HepG2 (cell line): Measurements from ENCODE around the gene FBXW5. TPM values are rescaled to one million over a fixed set of nuclear protein-coding genes. Genes with fewer than 3 reads are reported as not detected.

ENCODE experiments used
- GPBP1L1 ChIP-seq: sonication (generic); formaldehyde crosslinking; IDR thresholded peaks from 2 replicates; pipeline ENCODE4 v1.5.0; 2020; ENCODE audit warnings: mild to moderate bottlenecking, missing genetic modification reagents
- HIVEP1 ChIP-seq: sonication (generic); formaldehyde crosslinking; IDR thresholded peaks from 2 replicates; pipeline ENCODE4 v1.4.0; 2020; ENCODE audit warnings: mild to moderate bottlenecking, missing genetic modification reagents
- MIXL1 ChIP-seq: IDR thresholded peaks from 2 replicates; pipeline ENCODE4 v1.6.1; 2016
- MLLT10 ChIP-seq: sonication (generic); formaldehyde crosslinking; IDR thresholded peaks from 2 replicates; pipeline ENCODE4 v1.4.0; 2020; ENCODE audit warnings: missing genetic modification reagents
- NR0B2 ChIP-seq: sonication (generic); formaldehyde crosslinking; IDR thresholded peaks from 2 replicates; pipeline ENCODE4 v1.4.0; 2020; ENCODE audit warnings: mild to moderate bottlenecking, missing genetic modification reagents
- RAD21 ChIP-seq: fragments of 450-650 bp; formaldehyde crosslinking; IDR thresholded peaks from 2 replicates; pipeline ENCODE4 v1.5.0; 2020; ENCODE audit warnings: mild to moderate bottlenecking
- RARA ChIP-seq: IDR thresholded peaks from 2 replicates; pipeline ENCODE4 v1.6.1; 2016; ENCODE audit warnings: missing genetic modification reagents, missing compliant biosample characterization
- SMAD3 ChIP-seq: sonication (generic); formaldehyde crosslinking; IDR thresholded peaks from 2 replicates; pipeline ENCODE4 v1.4.0; 2020; ENCODE audit warnings: missing genetic modification reagents
- SUZ12 ChIP-seq: fragments of 150-350 bp; IDR thresholded peaks from 2 replicates; pipeline ENCODE4 v1.6.1; 2014; ENCODE audit warnings: low read depth, low read length
- U2AF2 ChIP-seq: fragments of 200-400 bp; formaldehyde crosslinking; IDR thresholded peaks from 2 replicates; pipeline ENCODE4 v1.6.1; 2017; ENCODE audit warnings: low read depth, mild to moderate bottlenecking, low read length
- ZBTB42 ChIP-seq: sonication (generic); formaldehyde crosslinking; IDR thresholded peaks from 2 replicates; pipeline ENCODE4 v1.5.0; 2020; ENCODE audit warnings: mild to moderate bottlenecking, missing genetic modification reagents
- ZMYM2 ChIP-seq: sonication (generic); formaldehyde crosslinking; IDR thresholded peaks from 2 replicates; pipeline ENCODE4 v1.8.0; 2022; ENCODE audit warnings: mild to moderate bottlenecking, missing genetic modification reagents
- ZNF530 ChIP-seq: sonication (generic); formaldehyde crosslinking; IDR thresholded peaks from 2 replicates; pipeline ENCODE4 v1.5.0; 2020; ENCODE audit warnings: low read depth, mild to moderate bottlenecking, missing genetic modification reagents
- ZNF605 ChIP-seq: sonication (generic); formaldehyde crosslinking; IDR thresholded peaks from 2 replicates; pipeline ENCODE4 v1.8.0; 2022; ENCODE audit warnings: mild to moderate bottlenecking, missing genetic modification reagents
- ZNF703 ChIP-seq: sonication (generic); formaldehyde crosslinking; IDR thresholded peaks from 2 replicates; pipeline ENCODE4 v1.5.1; 2020; ENCODE audit warnings: missing genetic modification reagents, mild to moderate bottlenecking, moderate library complexity, borderline replicate concordance
- ZNF761 ChIP-seq: sonication (generic); formaldehyde crosslinking; conservative IDR thresholded peaks from 2 replicates; pipeline ENCODE4 v1.4.0; 2020; ENCODE audit warnings: mild to moderate bottlenecking, missing genetic modification reagents
- ZNF800 ChIP-seq: sonication (generic); formaldehyde crosslinking; IDR thresholded peaks from 2 replicates; pipeline ENCODE4 v1.4.0; 2020; ENCODE audit warnings: missing genetic modification reagents
- ZSCAN9 ChIP-seq: IDR thresholded peaks from 2 replicates; pipeline ENCODE4 v1.6.1; 2016; ENCODE audit warnings: borderline replicate concordance
- polyA plus RNA-seq, 8 experiments: library from polyadenylated mRNA; depleted of rRNA in 3 of 8; stranded (reverse) in 7 of 8; unstranded in 1 of 8; fragments of >200 nt; fragmentation: Illumina TruSeq in 4 of 8; extraction: Trizol in 4 of 8; gene quantifications; 2 replicates each; pipeline versions ENCODE4 v1.2.1 to v1.2.3, GENCODE V29; 2011 to 2016; ENCODE audit warnings: low read depth in 4 of 8, missing spikeins in 1 of 8, mixed read lengths in 1 of 8; ENCODE audit not compliant: insufficient read depth in 1 of 8
- total RNA-seq, 5 experiments: library from RNA; depleted of rRNA; stranded (reverse); fragments of >200 nt; fragmentation: Illumina TruSeq; extraction: Trizol; gene quantifications; 2 replicates each; pipeline ENCODE4 v1.2.3, GENCODE V29; 2016; ENCODE audit warnings: low read depth in 1 of 5
- TF ChIP-seq, protein P1 (sequence below): sonication (generic); formaldehyde crosslinking; IDR thresholded peaks from 2 replicates; pipeline ENCODE4 v1.5.0; 2020; ENCODE audit warnings: mild to moderate bottlenecking, missing genetic modification reagents, moderate library complexity
- TF ChIP-seq, protein P2 (sequence below): fragments of 450-650 bp; IDR thresholded peaks from 2 replicates; pipeline ENCODE4 v1.6.1; 2016
- TF ChIP-seq, protein P3 (sequence below): sonication (generic); formaldehyde crosslinking; IDR thresholded peaks from 2 replicates; pipeline ENCODE4 v1.9.0; 2021; ENCODE audit warnings: missing genetic modification reagents, borderline replicate concordance

The FBXW5 gene
- total and polyA plus RNA-seq, 2 of the 13 experiments (the other 11 are each of a cell fraction or from before 2014, with no cell fraction given): 52.0 to 60.4 TPM

GRCh38 chr9:136983656-136984314, 39.2 kb upstream of the FBXW5 start (continued):
- TF ChIP-seq, protein P1, sequence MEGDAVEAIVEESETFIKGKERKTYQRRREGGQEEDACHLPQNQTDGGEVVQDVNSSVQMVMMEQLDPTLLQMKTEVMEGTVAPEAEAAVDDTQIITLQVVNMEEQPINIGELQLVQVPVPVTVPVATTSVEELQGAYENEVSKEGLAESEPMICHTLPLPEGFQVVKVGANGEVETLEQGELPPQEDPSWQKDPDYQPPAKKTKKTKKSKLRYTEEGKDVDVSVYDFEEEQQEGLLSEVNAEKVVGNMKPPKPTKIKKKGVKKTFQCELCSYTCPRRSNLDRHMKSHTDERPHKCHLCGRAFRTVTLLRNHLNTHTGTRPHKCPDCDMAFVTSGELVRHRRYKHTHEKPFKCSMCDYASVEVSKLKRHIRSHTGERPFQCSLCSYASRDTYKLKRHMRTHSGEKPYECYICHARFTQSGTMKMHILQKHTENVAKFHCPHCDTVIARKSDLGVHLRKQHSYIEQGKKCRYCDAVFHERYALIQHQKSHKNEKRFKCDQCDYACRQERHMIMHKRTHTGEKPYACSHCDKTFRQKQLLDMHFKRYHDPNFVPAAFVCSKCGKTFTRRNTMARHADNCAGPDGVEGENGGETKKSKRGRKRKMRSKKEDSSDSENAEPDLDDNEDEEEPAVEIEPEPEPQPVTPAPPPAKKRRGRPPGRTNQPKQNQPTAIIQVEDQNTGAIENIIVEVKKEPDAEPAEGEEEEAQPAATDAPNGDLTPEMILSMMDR: no peak
- TF ChIP-seq, protein P2, sequence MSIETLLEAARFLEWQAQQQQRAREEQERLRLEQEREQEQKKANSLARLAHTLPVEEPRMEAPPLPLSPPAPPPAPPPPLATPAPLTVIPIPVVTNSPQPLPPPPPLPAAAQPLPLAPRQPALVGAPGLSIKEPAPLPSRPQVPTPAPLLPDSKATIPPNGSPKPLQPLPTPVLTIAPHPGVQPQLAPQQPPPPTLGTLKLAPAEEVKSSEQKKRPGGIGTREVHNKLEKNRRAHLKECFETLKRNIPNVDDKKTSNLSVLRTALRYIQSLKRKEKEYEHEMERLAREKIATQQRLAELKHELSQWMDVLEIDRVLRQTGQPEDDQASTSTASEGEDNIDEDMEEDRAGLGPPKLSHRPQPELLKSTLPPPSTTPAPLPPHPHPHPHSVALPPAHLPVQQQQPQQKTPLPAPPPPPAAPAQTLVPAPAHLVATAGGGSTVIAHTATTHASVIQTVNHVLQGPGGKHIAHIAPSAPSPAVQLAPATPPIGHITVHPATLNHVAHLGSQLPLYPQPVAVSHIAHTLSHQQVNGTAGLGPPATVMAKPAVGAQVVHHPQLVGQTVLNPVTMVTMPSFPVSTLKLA: 0 out of 2 replicates have a peak, but pooled peaks have one; percentile 33
- no peak for TF ChIP-seq ZNF605
- TF ChIP-seq RARA: no peak
- no peak for TF ChIP-seq ZNF761 (CRISPR knock-in tag)
- TF ChIP-seq ZBTB42 (CRISPR knock-in tag): no peak
- no peak for TF ChIP-seq MIXL1 (CRISPR knock-in tag)
- no peak for TF ChIP-seq GPBP1L1 (CRISPR knock-in tag)
- no peak for TF ChIP-seq ZSCAN9
- no peak for TF ChIP-seq SUZ12
- no peak for TF ChIP-seq ZNF703 (CRISPR knock-in tag)
- TF ChIP-seq SMAD3: no peak
- no peak for TF ChIP-seq HIVEP1
- TF ChIP-seq ZMYM2 (CRISPR knock-in tag): no peak
- TF ChIP-seq MLLT10: no peak
- TF ChIP-seq NR0B2: no peak
- TF ChIP-seq, protein P3, sequence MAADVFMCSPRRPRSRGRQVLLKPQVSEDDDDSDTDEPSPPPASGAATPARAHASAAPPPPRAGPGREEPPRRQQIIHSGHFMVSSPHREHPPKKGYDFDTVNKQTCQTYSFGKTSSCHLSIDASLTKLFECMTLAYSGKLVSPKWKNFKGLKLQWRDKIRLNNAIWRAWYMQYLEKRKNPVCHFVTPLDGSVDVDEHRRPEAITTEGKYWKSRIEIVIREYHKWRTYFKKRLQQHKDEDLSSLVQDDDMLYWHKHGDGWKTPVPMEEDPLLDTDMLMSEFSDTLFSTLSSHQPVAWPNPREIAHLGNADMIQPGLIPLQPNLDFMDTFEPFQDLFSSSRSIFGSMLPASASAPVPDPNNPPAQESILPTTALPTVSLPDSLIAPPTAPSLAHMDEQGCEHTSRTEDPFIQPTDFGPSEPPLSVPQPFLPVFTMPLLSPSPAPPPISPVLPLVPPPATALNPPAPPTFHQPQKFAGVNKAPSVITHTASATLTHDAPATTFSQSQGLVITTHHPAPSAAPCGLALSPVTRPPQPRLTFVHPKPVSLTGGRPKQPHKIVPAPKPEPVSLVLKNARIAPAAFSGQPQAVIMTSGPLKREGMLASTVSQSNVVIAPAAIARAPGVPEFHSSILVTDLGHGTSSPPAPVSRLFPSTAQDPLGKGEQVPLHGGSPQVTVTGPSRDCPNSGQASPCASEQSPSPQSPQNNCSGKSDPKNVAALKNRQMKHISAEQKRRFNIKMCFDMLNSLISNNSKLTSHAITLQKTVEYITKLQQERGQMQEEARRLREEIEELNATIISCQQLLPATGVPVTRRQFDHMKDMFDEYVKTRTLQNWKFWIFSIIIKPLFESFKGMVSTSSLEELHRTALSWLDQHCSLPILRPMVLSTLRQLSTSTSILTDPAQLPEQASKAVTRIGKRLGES (CRISPR knock-in tag): no peak
- no peak for TF ChIP-seq RAD21 (CRISPR knock-in tag)
- no peak for TF ChIP-seq ZNF530 (CRISPR knock-in tag)
- no peak for TF ChIP-seq ZNF800 (CRISPR knock-in tag)
- no peak for TF ChIP-seq U2AF2
